ENCODE measurements around the gene TEX28.
"Not testable (repeated sequence)": the region's sequence is repeated elsewhere in the genome, so short reads cannot be mapped to it uniquely, and the experiment has no call there.

The TEX28 gene

GRCh38 chrX:154310616-154311536 lies 16.0 kb upstream of the TEX28 start:
- DNase-seq (ENCODE audit: low read depth) = no peak

GRCh38 chrX:154309041-154309775 lies 14.3 kb upstream of the TEX28 start:
- no peak for DNase-seq (ENCODE audit: low read depth)

- peak; percentile 64 for DNase-seq (ENCODE audit: low read depth)
These were observed 13.4 kb upstream of the TEX28 start for GRCh38 chrX:154308108-154308946.

DNA sequence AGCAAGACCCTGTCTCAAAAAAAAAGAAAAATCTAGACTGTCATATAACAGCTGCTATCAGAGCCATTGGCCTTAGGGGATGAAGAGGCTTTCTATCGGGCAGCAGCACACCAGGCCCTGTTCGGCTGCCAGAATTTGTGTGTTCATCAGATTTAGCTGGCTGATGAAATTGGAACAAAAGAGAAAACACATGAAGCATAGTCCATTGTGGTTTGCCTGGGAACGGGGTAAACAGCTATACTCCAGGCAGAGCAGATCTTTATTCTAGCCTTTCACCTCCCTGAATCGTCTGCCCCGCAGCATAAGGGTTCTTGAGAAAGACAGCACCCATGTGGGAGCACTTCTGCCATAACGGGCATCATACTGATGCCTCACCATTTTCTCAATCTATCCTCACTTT lies 12.3 kb upstream of the TEX28 start:
- no peak for DNase-seq (ENCODE audit: low read depth)

DNA sequence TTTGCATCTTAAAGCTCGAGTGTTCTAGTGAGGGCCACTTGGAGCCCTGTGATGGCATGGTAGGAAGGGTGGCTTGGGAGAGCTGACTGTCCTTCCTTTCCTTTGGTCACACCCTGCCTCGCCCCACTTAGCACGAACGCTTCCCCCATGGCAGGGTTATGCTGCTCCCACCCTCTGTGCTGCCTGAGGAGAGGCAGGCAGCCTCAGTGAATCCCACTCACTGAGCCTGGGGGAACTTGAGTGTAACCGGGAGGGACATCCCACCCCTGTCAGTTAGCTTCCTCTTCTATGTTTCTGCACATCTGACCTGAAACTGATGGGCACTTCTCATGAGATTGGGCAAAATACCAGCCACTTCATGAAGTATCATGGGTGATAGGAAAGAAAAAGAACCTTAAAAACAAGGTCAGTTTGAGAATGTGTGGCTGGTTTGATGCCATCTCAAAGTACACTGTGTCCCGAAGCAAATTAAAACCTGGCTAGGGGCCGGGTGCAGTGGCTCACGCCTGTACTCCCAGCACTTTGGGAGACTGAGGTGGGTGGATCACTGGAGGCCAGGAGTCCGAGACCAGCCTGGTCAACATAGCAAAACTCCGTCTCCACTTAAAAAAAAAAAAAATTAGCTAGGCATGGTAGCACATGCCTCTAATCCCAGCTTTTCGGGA lies 10.7 kb upstream of the TEX28 start:
- no peak for DNase-seq (ENCODE audit: low read depth)

GRCh38 chrX:154304846-154305245 lies 9.9 kb upstream of the TEX28 start:
- no peak for DNase-seq (ENCODE audit: low read depth)

DNA sequence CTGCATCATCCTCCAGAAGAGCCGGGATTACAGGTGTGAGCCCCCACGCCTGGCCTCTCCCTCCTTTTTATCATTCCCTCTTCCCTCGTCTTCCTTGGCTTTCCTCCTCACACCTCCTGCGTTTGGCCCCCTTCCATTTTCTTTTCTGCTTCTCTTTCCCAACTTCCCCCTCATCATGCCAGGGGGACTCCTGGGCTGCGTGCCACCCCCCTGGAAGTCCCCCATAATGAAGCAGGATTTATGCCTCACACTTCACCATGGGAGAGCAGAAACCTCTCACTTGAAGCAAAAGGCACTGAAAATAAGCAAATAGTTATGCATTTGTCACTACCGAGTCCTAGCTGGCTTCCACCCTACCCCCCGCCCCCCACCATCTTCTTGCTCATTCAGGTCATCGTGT lies 8.6 kb upstream of the TEX28 start:
- DNase-seq (ENCODE audit: low read depth) = no peak

DNA sequence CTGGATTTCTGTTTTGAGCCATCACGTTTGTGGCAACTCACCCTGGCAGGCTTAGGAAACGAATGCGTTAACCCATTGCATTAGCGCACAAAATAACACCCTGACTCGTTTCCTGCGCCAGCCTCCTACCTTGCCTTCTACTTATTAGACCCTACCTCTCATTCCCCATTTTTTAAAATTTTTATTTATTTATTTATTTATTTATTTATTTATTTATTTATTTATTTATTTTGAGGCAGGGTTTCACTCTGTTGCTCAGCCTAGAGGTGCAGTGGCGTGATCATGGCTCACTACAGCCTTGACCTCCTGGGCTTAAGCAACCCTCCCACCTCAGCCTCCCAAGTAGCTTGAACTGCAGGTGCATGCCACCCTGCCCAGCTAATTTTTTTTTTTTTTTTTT lies 8.1 kb upstream of the TEX28 start:
- DNase-seq (ENCODE audit: low read depth) = not testable (repeated sequence)

DNA sequence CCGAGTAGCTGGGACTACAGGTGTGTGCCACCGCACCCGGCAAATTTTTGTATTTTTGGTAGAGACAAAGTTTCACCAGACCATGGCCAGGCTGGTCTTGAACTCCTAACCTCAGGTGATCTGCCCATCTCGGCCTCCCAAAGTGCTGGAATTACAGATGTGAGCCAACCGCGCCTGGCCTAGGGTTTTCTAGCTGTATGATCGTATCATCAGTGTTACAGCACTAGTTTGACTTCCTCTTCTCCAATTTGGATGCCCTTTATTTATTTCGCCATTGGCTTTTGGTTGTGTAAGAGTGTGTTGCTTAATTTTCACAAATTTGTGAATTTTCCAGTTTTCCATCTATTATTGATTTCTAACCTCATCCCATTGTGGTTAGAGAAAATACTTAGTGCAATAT lies 5.9 kb upstream of the TEX28 start:
- no peak for DNase-seq (ENCODE audit: low read depth)

DNA sequence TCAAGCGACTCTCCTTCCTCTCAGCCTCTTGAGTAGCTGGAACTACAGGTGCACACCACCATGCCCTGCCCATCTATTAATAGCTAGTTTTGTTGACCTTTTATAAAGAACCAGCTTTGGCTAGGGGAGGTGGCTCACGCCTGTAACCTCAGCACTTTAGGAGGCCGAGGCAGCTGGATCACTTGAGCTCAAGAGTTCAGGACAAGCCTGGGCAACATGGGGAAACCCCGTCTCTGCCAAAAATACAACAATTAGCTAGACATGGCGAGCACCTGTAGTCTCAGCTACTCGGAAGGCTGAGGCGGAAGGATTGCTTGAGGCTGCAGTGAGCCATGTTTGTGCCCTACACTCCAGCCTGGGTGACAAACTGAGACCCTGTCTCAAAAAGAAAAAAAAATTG lies 3.4 kb upstream of the TEX28 start:
- no peak for DNase-seq (ENCODE audit: low read depth)

DNA sequence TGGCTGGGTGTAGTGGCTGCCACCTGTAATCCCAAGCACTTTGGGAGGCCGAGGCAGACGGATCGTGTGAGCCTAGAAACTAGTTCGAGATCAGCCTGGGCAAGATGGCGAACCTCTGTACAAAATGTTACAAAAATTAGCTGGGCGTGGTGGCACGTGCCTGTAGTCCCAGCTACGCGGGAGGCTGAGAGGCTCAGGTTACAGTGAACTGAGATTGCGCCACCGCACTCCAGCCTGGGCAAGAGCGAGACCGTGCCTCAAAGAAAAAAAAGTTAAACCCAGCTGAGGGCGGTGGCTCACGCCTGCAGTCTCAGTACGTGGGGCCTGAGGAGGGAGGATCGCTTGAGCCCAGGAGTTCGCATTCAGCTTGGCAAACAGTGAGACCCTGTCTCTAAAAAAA lies 1.8 kb upstream of the TEX28 start:
- DNase-seq (ENCODE audit: low read depth) = no peak

DNA sequence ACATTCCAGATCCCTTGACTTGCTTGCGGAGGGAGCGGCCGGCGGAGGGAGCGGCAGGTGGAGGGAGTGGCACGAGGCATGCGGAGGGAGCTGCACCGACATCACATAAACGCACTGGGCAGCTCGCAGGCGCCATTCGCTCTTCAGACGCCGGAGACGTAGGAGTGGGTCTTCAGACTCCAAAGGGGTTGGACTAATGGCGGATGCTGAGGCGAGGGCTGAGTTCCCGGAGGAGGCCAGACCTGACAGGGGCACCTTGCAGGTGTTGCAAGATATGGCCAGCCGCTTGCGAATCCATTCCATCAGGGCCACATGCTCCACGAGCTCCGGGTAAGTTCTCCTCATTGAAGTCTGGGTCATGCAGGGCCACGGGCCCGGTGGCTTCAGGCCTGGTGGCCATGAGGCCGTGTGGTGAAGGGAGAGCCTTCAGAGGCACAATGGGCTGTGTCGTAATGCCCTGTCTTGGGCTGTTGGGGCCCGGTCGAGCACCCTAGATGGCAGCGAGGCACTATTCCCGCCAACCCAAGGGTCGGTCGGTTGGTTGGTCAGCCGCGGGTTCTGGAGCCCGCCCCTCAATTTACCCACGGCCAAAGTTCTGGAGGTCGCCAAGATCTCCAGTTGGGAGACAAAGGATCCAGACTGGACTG lies 863 bp upstream of the TEX28 start, which contains the start of gene TKTL1:
TSS of gene TKTL1 (plus strand) at position 132 of the 647 bp plus-strand sequence. CDS start at position 197, 65 bp downstream.
- DNase-seq (ENCODE audit: low read depth) = no peak

GRCh38 chrX:154286406-154286805 lies 8.5 kb downstream of the TEX28 start:
- not testable (repeated sequence) for DNase-seq (ENCODE audit: low read depth)

- DNase-seq (ENCODE audit: low read depth) = not testable (repeated sequence)
These were observed 10.2 kb downstream of the TEX28 start for GRCh38 chrX:154284489-154285338.

GRCh38 chrX:154269245-154269644 lies 25.7 kb downstream of the TEX28 start:
- DNase-seq (ENCODE audit: low read depth) = not testable (repeated sequence)

DNA sequence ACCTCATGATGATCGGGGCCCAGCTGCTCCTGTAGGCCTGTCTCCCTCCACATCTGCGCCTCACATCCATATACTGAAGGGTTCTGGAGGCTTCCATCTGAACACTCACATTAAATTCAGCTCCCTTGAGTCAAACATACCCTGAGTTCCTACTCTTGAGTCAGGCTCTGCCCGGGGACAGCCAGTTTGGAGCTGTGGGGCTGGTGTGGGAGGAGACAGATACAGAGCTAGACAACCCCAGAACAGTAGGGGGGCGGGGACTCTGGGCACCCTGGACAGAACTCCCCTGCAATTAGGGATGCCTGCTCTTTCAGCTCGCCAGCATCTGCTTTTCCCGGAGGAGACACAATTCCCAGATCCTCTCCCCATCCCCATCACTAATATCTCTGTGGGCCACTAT lies 31.9 kb downstream of the TEX28 start:
- DNase-seq (ENCODE audit: low read depth) = not testable (repeated sequence)

DNA sequence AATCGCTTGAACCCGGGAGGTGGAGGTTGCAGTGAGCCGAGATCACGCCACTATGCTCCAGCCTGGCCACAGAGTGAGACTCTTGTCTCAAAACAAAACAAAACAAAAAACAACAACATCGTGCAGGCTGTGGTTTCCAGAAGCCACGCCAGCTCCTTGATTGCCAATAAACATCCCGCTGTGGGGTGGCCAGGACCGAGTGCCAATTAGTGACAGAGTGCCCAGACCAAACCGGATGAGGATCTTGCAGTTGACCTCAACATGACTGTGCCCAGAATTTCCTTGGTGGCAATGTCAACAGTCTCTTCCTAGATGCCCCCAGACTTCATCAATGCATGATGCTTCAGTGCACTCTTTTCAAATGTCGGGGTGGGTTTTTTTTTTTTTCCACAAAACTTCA lies 36.2 kb downstream of the TEX28 start:
- DNase-seq (ENCODE audit: low read depth) = not testable (repeated sequence)

GRCh38 chrX:154257282-154257681 lies 37.6 kb downstream of the TEX28 start, which contains the start of gene OPN1MW3:
Gene OPN1MW3 (plus strand): TSS chrX:154257582. CDS start chrX:154257620, 38 bp downstream.
- not testable (repeated sequence) for DNase-seq (ENCODE audit: low read depth)

DNA sequence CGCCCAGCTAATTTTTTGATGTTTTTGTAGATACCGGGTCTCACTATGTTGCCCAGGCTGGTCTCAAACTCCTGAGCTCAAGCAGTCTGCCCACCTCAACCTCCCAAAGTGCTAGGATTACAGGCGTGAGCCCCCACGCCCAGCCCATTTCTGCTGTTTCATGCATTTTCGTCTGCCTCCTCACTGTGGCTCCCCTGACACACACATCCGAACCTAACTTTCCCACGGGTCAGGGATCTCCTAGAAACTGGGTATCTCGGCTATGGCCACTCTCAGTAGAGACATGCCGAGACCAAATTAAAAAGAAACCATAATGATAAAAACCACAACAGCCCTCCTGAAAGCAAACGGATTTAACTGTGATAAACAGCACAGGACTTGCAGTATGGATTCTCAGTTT lies 46.8 kb downstream of the TEX28 start:
- not testable (repeated sequence) for DNase-seq (ENCODE audit: low read depth)

All from activated T-helper 9 cell treated with anti-CD3 and anti-CD28 coated beads, Interleukin-2, amount 50 U/mL, for 16 hours (primary cell).